ENCODE data around the gene CAPN10.

CAPN10 gene

GRCh38 chr2:240573071-240573515, 13.4 kb upstream of the CAPN10 start:
- H3K9me3 ChIP-seq (ENCODE audit: severe bottlenecking) = no peaks in the 10 kb centered on the region
- no peak overlapping the region for H3K4me3 ChIP-seq (ENCODE audit: low read depth, low read length)
- H3K27me3 ChIP-seq (ENCODE audit: insufficient read depth, low read depth, severe bottlenecking) = no peaks in the 10 kb centered on the region
- no peak for DNase-seq
- no peak overlapping the region for H3K27ac ChIP-seq
- H3K36me3 ChIP-seq = peaks cover 15% of the 10 kb centered on the region; the same call in 1 of the 2 replicates
- TF ChIP-seq, protein P1, sequence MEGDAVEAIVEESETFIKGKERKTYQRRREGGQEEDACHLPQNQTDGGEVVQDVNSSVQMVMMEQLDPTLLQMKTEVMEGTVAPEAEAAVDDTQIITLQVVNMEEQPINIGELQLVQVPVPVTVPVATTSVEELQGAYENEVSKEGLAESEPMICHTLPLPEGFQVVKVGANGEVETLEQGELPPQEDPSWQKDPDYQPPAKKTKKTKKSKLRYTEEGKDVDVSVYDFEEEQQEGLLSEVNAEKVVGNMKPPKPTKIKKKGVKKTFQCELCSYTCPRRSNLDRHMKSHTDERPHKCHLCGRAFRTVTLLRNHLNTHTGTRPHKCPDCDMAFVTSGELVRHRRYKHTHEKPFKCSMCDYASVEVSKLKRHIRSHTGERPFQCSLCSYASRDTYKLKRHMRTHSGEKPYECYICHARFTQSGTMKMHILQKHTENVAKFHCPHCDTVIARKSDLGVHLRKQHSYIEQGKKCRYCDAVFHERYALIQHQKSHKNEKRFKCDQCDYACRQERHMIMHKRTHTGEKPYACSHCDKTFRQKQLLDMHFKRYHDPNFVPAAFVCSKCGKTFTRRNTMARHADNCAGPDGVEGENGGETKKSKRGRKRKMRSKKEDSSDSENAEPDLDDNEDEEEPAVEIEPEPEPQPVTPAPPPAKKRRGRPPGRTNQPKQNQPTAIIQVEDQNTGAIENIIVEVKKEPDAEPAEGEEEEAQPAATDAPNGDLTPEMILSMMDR (IDR thresholded peaks at IDR 0.05; ENCODE audit: low read depth, low read length) = no peak

DNA sequence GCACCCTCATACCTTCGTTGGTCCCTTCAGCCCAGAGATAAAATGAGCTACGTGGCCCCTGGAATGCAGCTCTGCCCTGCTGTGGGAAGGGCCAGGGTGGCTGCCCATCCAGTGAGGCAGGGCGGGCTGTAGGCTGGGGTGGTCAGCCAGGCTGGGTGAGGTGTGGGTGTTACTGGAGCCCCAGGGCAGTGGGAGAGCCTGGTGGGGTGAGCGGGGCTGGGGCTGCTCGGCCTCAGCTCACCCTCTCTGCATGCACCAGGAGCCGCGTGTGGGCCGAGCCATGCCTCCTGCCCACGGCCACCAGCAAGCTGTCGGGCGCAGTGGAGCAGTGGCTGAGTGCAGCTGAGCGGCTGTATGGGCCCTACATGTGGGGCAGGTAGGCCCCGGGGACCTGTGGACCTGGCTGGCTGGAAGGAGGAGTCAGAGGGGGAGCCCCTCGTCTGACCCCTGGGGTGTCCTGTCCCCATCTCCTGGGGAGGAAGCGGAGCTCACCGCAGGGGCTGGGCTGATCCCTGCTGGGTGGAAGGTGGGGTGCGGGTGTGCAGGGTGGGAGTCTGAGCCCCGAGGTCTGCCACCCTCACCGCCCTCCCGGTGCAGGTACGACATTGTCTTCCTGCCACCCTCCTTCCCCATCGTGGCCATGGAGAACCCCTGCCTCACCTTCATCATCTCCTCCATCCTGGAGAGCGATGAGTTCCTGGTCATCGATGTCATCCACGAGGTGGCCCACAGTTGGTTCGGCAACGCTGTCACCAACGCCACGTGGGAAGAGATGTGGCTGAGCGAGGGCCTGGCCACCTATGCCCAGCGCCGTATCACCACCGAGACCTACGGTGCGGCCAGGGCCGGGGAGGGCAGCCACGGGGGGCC, 12.8 kb upstream of the CAPN10 start:
- no peak for DNase-seq
- no peak overlapping the region for H3K27ac ChIP-seq
- no peaks in the 10 kb centered on the region for H3K9me3 ChIP-seq (ENCODE audit: severe bottlenecking)
- peaks cover 18% of the 10 kb centered on the region; the same call in 1 of the 2 replicates for H3K36me3 ChIP-seq
- H3K4me3 ChIP-seq (ENCODE audit: low read depth, low read length) = no peak overlapping the region
- H3K27me3 ChIP-seq (ENCODE audit: insufficient read depth, low read depth, severe bottlenecking) = no peaks in the 10 kb centered on the region
- TF ChIP-seq, protein P1 (IDR thresholded peaks at IDR 0.05; ENCODE audit: low read depth, low read length) = no peak

DNA sequence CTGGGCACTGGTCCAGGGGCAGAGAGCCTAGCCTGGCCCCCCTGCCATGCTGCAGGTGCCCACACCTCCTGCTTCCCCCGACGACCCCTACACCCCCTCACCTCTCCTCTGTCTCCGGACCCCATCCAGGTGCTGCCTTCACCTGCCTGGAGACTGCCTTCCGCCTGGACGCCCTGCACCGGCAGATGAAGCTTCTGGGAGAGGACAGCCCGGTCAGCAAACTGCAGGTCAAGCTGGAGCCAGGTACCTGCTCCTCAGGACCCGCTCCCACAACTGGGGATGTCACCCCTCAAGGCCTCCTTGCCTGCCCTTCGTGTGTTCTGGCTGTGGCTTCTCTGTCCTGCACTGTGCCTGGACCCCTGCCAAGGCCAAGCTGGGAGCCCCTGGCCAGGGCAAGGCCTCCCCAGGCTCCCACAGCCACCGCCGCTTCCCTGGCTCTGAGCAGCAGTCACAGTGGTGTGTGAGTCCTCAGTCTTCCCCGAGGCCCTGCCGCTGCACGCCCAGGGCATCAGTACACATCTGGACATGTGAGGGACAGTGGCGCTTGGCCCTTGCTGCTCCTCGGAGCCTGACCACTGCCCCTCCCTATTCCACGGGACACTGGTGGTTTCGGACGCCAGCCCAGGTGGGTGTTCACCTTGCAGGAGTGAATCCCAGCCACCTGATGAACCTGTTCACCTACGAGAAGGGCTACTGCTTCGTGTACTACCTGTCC, 12.0 kb upstream of the CAPN10 start:
- Histone ChIP-seq H3K9me3 (ENCODE audit: severe bottlenecking) (no peaks in the 10 kb centered on the region), H3K36me3 (peaks cover 18% of the 10 kb centered on the region; the same call in 1 of the 2 replicates), H3K27ac (no peak overlapping the region), H3K4me3 (ENCODE audit: low read depth, low read length) (no peak overlapping the region), H3K27me3 (ENCODE audit: insufficient read depth, low read depth, severe bottlenecking) (no peaks in the 10 kb centered on the region)
- no peak for DNase-seq
- TF ChIP-seq, protein P1 (IDR thresholded peaks at IDR 0.05; ENCODE audit: low read depth, low read length) = no peak

DNA sequence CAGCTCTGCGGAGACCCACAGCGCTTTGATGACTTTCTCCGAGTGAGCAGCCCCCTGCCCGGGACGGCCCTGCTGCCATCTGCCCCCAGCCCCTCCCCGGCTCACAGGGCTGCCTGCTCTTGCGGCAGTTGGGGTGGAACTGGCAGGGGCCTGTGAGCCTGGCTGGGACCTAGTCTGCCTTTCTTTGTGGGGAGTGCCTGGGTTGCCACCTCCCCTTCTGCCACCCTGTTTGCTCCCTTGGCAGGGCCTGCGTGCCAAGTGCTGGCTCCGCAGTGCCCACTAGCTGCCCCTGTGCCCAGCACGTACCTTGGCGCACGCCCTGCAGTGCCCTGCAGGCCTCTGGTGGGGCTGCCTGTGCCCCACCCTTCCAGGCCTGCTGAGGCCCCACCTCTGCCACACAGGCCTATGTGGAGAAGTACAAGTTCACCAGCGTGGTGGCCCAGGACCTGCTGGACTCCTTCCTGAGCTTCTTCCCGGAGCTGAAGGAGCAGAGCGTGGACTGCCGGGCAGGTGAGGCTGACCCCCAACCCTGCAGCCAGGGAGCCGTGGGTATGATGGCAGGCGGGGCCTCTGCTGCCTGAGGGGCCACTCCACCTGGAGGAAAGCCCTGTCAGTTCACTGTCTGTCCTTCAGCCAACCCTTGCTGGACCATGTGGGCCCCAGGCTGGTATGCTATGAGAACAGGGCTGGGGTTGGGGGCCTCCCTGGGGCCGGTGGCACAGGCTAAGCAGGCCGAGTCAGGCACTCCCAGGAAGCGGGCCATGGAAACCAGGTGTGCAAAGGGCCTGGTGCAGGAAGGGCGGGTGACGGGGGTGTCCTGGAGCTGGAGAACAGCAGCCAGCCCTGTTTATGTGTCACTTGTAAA, 11.2 kb upstream of the CAPN10 start:
- Histone ChIP-seq H3K36me3 (peaks cover 18% of the 10 kb centered on the region; the same call in 1 of the 2 replicates), H3K9me3 (ENCODE audit: severe bottlenecking) (no peaks in the 10 kb centered on the region), H3K4me3 (ENCODE audit: low read depth, low read length) (no peak overlapping the region), H3K27ac (no peak overlapping the region), H3K27me3 (ENCODE audit: insufficient read depth, low read depth, severe bottlenecking) (no peaks in the 10 kb centered on the region)
- TF ChIP-seq, protein P1 (IDR thresholded peaks at IDR 0.05; ENCODE audit: low read depth, low read length) = no peak
- no peak for DNase-seq

DNA sequence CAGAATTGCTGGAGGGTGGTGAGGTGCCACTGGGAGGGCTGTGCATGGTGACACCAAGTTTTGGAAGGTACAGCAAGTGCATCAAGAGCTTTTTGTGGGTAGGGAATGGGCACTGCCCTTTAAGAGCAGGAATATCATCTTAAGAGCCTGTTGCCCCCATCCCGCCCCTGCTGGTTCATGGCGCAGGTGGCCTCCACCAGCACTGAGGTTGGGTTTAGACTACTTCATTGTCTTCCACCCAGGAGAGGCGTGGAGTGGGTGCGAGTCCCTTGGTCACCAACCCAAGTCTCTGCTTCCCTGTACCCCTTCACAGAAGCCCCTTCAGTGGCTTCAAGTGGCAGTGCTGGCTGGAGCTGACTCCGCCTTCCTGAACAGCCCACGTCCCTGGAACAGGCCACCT, 10.5 kb upstream of the CAPN10 start:
- Histone ChIP-seq H3K4me3 (ENCODE audit: low read depth, low read length) (no peak overlapping the region), H3K27ac (no peak overlapping the region), H3K27me3 (ENCODE audit: insufficient read depth, low read depth, severe bottlenecking) (no peaks in the 10 kb centered on the region), H3K9me3 (ENCODE audit: severe bottlenecking) (no peaks in the 10 kb centered on the region), H3K36me3 (peaks cover 19% of the 10 kb centered on the region)
- DNase-seq = no peak
- TF ChIP-seq, protein P1 (IDR thresholded peaks at IDR 0.05; ENCODE audit: low read depth, low read length) = no peak
